Measurements from ENCODE around the gene PITPNM1. TPM values are rescaled to one million over a fixed set of nuclear protein-coding genes. Genes with fewer than 3 reads are reported as not detected.
"Not testable (repeated sequence)": the region's sequence is repeated elsewhere in the genome, so short reads cannot be mapped to it uniquely, and the experiment has no call there.

PITPNM1 gene
- total RNA-seq, 1 donor from 2014 or later: 120 TPM

DNA sequence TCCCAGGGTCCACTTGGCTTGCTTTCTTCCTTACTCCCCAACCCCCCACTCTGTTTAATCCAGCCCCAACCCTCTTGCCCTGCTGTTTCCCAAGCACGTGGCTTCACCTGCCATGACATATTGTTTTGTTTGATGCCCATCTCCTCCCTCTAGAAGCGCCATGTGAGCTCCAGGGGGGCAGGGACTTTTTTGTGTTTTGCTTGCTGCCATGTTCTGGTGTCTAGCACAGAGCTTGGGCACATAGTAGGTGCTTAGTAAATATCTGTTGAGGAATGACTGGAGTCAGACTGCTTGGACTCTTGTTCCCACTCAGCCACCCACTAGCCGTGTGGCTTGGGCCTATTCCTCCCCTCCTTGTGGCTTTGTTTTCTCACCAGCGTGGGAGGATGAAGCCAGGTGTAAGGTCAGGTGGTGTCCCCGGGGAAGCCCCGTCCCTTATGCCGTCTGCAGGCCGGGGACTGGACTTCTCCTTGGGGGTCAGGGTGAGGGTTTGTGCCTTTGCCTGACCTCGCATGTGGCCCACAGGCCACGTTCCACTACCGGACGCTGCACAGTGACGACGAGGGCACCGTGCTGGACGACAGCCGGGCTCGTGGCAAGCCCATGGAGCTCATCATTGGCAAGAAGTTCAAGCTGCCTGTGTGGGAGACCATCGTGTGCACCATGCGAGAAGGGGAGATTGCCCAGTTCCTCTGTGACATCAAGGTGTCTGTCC, 18.5 kb downstream of the PITPNM1 start:
- Mint-ChIP-seq H3K4me3 (ENCODE audit: low read depth) (peak overlapping the region; percentile 68), H3K27me3 (ENCODE audit: low read depth) (no peaks in the 10 kb centered on the region), H3K36me3 (ENCODE audit: low read depth) (peaks cover 57% of the 10 kb centered on the region), H3K27ac (peak overlapping the region; percentile 99), H3K9me3 (no peaks in the 10 kb centered on the region), H3K4me1 (ENCODE audit: low read depth) (peaks cover 54% of the 10 kb centered on the region)
- intact Hi-C loops (cut with micrococcal nuclease): loop anchor here (2.0 to 10.0 kb wide), 3 partner anchors 84 to 222 kb away; no protein-coding TSS in a partner anchor
- no peak for DNase-seq (ENCODE audit: low spot score)

DNA sequence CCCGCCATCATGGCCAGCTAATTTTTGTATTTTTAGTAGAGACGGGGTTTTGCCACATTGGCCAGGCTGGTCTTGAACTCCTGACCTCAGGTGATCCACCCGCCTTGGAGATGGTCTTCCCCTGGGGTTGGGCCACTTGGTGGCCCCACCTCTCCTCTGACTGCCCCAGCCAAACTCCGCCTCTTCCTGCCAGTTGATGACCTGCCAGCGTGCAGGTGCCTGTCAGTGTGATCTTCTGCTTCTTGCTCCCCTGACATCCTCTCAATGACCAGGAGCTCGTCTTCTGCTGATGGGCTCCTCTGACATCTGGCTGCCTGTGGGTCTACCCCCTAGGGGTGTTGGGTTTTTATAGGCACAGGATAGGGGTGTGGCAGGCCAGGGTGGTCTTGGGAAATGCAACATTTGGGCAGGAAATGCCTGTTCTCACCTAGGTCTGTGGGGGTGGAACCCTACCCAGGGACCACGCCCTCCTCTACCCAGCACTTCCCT, 19.2 kb downstream of the PITPNM1 start:
- peak overlapping the region; percentile 68 for H3K4me3 Mint-ChIP-seq (ENCODE audit: low read depth)
- intact Hi-C loops (cut with micrococcal nuclease): loop anchor here (2.0 to 10.0 kb wide), 4 partner anchors 47 to 221 kb away; no protein-coding TSS in a partner anchor
- H3K27ac Mint-ChIP-seq: peak overlapping the region; percentile 99
- peaks cover 54% of the 10 kb centered on the region for H3K36me3 Mint-ChIP-seq (ENCODE audit: low read depth)
- H3K4me1 Mint-ChIP-seq (ENCODE audit: low read depth): peaks cover 54% of the 10 kb centered on the region
- DNase-seq (ENCODE audit: low spot score): peak; percentile 56
- not testable (repeated sequence) for H3K27me3 Mint-ChIP-seq (ENCODE audit: low read depth); H3K9me3 Mint-ChIP-seq

DNA sequence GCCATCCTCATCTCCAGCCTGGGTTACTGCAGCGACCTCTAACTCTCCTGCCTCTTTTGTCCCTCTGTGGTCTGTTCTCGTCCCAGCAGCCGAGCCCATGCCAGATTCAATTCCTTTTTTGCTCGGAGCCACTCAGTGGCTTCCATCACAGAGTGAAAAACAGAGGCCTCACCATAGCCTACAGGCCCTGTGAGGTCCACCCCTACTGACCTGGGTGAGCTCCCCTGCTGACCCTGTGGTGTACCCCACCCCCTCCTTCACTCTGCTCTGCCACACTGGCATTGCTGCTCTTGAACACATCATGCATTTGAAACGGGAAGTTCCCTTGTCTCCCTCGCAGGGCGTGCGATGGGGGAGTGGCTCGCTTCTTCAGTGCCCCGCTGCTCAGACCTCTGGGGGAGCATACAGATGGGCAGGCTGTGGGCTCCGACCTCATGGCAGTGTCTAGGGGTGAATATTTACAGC, 20.3 kb downstream of the PITPNM1 start:
- intact Hi-C loops (cut with micrococcal nuclease): loop anchor here (1.0 to 10.0 kb wide), 5 partner anchors 21 to 198 kb away; partner anchors contain the start of genes ANKRD13D and POLD4
- H3K9me3 Mint-ChIP-seq: no peaks in the 10 kb centered on the region
- peak overlapping the region; percentile 83 for H3K4me3 Mint-ChIP-seq (ENCODE audit: low read depth)
- H3K36me3 Mint-ChIP-seq (ENCODE audit: low read depth): peaks cover 48% of the 10 kb centered on the region
- no peaks in the 10 kb centered on the region for H3K27me3 Mint-ChIP-seq (ENCODE audit: low read depth)
- peak; percentile 61 for DNase-seq (ENCODE audit: low spot score)
- peak overlapping the region; percentile 99 for H3K27ac Mint-ChIP-seq
- peaks cover 54% of the 10 kb centered on the region for H3K4me1 Mint-ChIP-seq (ENCODE audit: low read depth)

DNA sequence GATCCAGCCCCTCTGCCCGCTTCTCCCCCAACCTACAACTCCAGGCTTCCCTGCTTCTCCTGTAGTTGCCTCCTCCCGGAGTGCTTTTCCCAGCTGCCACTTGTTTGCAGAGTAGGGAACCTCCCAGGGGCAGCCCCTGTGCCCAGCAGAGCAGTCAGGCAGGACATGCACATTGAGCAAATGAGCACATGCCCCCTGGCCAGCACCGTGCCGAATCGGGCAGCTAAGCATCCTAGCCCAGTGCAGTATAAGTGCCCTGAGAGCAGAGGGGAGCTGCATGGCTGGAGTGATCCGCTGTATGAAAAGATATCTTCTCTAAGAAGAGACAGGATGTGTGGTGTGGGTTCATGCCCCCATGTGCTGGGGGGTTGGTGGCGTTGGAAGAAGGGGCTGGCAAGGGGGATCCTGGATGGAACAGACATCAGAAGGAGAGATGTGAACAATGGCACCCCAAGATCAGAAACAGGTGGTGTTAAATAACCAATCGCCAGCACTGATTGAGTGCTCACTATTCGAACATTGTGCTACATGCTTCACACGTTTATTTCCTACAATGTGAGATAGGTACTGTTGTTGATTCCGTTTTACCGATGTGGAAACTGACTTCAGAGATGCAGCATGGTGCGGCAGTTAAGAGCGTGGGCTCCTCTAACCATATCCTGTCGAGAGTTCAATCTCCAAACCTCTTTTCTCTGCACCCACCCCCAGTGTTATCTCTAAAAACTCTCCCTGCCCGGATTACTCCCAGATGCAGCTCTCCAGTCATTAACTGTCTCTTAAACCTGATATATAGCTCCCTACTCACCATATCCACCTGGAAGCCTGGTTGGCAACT, 21.1 kb downstream of the PITPNM1 start:
- intact Hi-C loops (cut with micrococcal nuclease): loop anchor here (1.0 to 10.0 kb wide), 6 partner anchors 15 to 197 kb away; partner anchors contain the start of genes ANKRD13D, POLD4 and TMEM134
- Mint-ChIP-seq H3K27me3 (ENCODE audit: low read depth) (no peaks in the 10 kb centered on the region), H3K4me3 (ENCODE audit: low read depth) (peak overlapping the region; percentile 83), H3K36me3 (ENCODE audit: low read depth) (peaks cover 42% of the 10 kb centered on the region), H3K4me1 (ENCODE audit: low read depth) (peaks cover 50% of the 10 kb centered on the region), H3K27ac (peak overlapping the region; percentile 99), H3K9me3 (no peaks in the 10 kb centered on the region)
- peak; percentile 59 for DNase-seq (ENCODE audit: low spot score)

DNA sequence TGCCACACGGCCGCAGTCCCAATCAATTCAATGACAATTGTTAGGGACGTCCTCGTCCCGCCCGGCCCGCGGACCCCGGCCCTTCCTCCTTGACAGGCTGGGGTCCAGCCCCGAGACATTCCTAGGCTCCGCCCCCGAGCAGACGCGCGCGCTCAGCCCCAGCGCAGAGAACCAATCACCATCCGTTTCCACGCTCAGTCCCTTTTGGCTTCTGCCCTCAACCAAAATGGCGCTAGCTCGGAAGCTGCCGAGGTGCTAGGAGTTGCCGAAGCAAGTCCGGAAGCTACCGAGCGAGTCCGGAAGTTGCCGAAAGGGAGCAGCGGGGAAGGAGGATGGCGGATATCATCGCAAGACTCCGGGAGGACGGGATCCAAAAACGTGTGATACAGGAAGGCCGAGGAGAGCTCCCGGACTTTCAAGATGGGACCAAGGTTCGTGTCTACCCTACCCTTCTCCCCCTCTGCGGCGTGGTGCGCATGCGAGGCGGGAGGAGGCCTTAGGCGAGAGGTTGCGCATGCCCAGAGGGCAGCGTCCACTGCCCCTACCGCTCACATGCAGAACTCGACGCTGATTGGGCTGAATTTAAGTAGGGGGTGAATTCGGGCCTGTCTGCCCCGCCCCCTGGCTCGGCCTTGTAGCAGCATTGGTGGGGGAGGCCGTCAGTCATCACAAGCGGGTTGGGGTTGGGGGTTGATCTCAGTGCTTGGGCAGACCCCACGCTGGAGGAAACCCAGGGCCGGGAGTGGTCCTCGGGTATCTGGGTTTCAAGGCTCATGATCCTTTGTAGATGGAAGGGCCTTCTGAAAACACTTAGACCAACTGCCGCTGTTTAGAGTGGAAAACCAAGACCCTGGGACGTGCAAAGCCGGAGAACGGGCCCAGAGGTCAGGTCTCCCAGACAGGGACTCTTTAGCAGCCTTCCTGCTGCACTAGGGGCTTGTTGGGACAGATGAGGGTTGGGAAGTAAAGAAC, 22.1 kb downstream of the PITPNM1 start, which contains the start of gene AIP:
Gene AIP, plus strand, starts transcription at position 200 of the 972 bp plus-strand sequence. Its CDS starts 133 bp downstream, at position 333.
- H3K36me3 Mint-ChIP-seq (ENCODE audit: low read depth): peaks cover 33% of the 10 kb centered on the region
- peak; percentile 98 for DNase-seq (ENCODE audit: low spot score)
- intact Hi-C loops (cut with micrococcal nuclease): loop anchor here (1.0 to 10.0 kb wide), 4 partner anchors 14 to 196 kb away; partner anchors contain the start of genes ANKRD13D, POLD4 and TMEM134
- H3K27ac Mint-ChIP-seq: peak within 1 kb of the TSS; percentile 99
- peaks cover 42% of the 10 kb centered on the region for H3K4me1 Mint-ChIP-seq (ENCODE audit: low read depth)
- no peaks in the 10 kb centered on the region for H3K27me3 Mint-ChIP-seq (ENCODE audit: low read depth)
- no peaks in the 10 kb centered on the region for H3K9me3 Mint-ChIP-seq
- peak within 1 kb of the TSS; percentile 83 for H3K4me3 Mint-ChIP-seq (ENCODE audit: low read depth)

DNA sequence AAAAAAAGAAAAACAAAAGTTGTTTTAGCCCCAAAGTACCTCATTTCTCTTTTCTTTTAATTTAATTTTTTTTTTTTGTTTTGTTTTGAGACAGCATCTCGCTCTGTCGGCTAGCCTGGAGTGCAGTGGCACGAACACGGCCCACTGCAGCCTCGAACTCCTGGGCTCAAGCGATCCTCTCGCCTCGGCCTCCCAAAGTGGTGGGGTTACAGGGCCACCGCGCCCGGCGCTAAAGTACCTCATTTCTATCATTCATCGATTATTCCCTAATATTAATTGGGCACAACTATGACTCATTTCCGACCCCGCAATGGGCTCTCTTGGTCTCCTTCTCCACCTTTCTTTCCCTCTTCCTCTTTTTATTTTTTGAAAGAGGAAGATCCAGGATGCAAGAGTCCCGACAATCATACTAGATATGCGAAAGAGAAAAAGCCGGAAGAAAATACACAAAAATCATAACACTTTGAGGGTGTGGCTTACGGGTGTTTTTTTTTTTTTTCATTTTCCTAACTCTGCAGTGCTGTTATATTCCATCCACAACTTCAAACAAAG, 22.8 kb downstream of the PITPNM1 start:
- Mint-ChIP-seq H3K27me3 (ENCODE audit: low read depth) (no peaks in the 10 kb centered on the region), H3K27ac (peak overlapping the region; percentile 99), H3K4me1 (ENCODE audit: low read depth) (peaks cover 35% of the 10 kb centered on the region), H3K36me3 (ENCODE audit: low read depth) (peaks cover 26% of the 10 kb centered on the region), H3K9me3 (no peaks in the 10 kb centered on the region), H3K4me3 (ENCODE audit: low read depth) (peak overlapping the region; percentile 83)
- no peak for DNase-seq (ENCODE audit: low spot score)
- intact Hi-C loops (cut with micrococcal nuclease): loop anchor here (5.0 to 10.0 kb wide), 3 partner anchors 130 to 195 kb away; partner anchors contain the start of genes ANKRD13D and POLD4

DNA sequence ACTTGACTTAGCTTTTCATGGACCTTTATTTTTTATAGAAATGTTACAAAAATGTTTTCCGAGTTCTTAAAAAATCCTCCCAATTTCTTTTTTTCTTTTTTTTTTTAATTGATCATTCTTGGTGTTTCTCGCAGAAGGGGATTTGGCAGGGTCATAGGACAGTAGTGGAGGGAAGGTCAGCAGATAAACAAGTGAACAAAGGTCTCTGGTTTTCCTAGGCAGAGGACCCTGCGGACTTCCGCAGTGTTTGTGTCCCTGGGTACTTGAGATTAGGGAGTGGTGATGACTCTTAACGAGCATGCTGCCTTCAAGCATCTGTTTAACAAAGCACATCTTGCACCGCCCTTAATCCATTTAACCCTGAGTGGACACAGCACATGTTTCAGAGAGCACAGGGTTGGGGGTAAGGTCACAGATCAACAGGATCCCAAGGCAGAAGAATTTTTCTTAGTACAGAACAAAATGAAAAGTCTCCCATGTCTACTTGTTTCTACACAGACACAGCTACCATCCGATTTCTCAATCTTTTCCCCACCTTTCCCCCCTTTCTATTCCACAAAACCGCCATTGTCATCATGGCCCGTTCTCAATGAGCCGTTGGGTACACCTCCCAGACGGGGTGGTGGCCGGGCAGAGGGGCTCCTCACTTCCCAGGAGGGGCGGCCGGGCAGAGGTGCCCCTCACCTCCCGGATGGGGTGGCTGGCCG, 27.7 kb downstream of the PITPNM1 start:
- H3K27ac Mint-ChIP-seq; H3K27me3 Mint-ChIP-seq (ENCODE audit: low read depth); H3K4me1 Mint-ChIP-seq (ENCODE audit: low read depth); H3K36me3 Mint-ChIP-seq (ENCODE audit: low read depth); intact Hi-C loops (cut with micrococcal nuclease); H3K9me3 Mint-ChIP-seq; H3K4me3 Mint-ChIP-seq (ENCODE audit: low read depth); DNase-seq (ENCODE audit: low spot score): not testable (repeated sequence)

DNA sequence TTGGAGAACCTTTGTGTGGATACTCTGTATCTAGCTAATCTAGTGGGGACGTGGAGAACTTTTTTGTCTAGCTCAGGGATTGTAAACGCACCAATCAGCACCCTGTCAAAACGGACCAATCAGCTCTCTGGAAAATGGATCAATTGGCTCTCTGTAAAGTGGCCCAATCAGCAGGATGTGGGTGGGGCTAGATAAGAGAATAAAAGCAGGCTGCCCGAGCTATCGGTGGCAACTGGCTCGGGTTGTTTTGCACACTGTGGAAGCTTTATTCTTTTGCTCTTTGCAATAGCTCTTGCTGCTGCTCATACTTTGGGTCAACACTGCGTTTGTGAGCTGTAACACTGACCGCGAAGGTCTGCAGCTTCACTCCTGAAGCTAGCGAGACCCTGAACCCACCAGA, 28.5 kb downstream of the PITPNM1 start:
- H3K36me3 Mint-ChIP-seq (ENCODE audit: low read depth); H3K4me3 Mint-ChIP-seq (ENCODE audit: low read depth); H3K9me3 Mint-ChIP-seq; DNase-seq (ENCODE audit: low spot score); H3K27me3 Mint-ChIP-seq (ENCODE audit: low read depth); intact Hi-C loops (cut with micrococcal nuclease); H3K4me1 Mint-ChIP-seq (ENCODE audit: low read depth); H3K27ac Mint-ChIP-seq: not testable (repeated sequence)

DNA sequence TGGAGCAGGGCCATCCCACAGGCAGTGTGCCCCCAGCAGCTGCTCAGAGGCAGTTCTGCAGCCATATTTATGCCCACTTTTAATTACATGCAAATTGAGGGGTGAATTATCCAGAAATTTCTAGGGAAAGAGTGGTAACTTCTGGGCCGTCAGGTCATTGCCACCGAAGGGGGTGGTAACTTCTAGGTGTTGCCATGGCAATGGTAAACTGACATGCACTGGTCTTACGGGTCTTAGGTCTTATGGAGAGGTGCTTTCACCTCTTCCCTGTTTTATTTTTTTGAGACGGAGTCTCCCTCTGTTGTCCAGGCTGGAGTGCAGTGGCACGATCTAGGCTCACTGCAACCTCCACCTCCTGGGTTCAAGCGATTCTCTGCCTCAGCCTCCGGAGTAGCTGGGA, 32.3 kb downstream of the PITPNM1 start:
- DNase-seq (ENCODE audit: low spot score): no peak
- intact Hi-C loops (cut with micrococcal nuclease): no loop called here
- Mint-ChIP-seq H3K9me3 (no peaks in the 10 kb centered on the region), H3K27me3 (ENCODE audit: low read depth) (peaks cover 2% of the 10 kb centered on the region), H3K4me3 (ENCODE audit: low read depth) (no peak overlapping the region), H3K27ac (no peak overlapping the region), H3K4me1 (ENCODE audit: low read depth) (peaks cover 6% of the 10 kb centered on the region), H3K36me3 (ENCODE audit: low read depth) (no peaks in the 10 kb centered on the region)

DNA sequence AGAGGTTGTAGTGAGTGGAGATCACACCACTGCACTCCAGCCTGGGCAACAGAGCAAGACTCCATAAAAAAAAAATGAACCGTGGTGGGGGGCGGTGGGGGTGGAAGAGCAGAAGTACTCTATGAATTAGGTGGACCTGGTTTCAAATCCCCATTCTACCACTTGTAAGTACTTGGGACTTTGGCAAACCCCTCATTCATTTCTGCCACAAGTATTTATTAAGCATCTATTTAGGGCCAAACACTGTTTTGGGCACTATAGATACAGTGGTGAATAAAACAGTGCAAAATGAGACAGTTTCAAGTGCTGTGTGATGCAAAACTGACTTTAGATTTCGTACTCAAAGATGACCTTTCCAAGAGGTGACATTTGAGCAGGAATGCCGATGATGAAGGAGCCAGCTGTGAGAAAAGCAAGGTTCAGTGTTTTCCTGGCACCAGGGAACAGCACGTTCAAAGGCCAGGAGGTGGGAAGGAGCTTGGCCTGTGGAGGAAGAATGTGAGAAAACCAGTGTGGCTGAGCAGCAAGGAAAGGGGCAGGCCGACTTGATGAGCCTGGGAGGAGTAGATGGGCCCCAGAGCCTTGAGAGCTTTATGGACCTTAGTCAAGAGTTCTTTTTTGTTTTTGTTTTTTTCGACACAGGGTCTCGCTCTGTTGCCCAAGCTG, 34.7 kb downstream of the PITPNM1 start:
- DNase-seq (ENCODE audit: low spot score): no peak
- peaks cover 8% of the 10 kb centered on the region for H3K36me3 Mint-ChIP-seq (ENCODE audit: low read depth)
- no peak overlapping the region for H3K4me3 Mint-ChIP-seq (ENCODE audit: low read depth)
- no peaks in the 10 kb centered on the region for H3K9me3 Mint-ChIP-seq
- intact Hi-C loops (cut with micrococcal nuclease): no loop called here
- no peaks in the 10 kb centered on the region for H3K27me3 Mint-ChIP-seq (ENCODE audit: low read depth)
- peaks cover 18% of the 10 kb centered on the region for H3K4me1 Mint-ChIP-seq (ENCODE audit: low read depth)
- no peak overlapping the region for H3K27ac Mint-ChIP-seq

DNA sequence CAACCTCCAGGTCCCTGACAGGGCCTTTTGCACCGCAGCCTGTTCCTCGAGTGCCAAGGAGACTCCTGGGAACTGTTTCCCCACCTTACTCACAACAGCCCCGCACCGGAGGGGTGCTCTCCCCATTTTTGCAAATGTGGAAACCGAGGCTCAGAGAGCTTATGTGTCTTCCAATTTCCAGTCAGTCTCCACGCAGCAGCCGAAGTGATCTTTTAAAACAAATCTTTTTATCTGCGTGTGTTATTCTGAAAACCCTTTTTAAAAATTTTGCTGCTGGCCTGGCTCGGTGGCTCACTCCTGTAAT, 35.7 kb downstream of the PITPNM1 start:
- Mint-ChIP-seq H3K27me3 (ENCODE audit: low read depth) (no peaks in the 10 kb centered on the region), H3K9me3 (no peaks in the 10 kb centered on the region), H3K27ac (peak overlapping the region; percentile 58), H3K4me1 (ENCODE audit: low read depth) (peaks cover 23% of the 10 kb centered on the region), H3K4me3 (ENCODE audit: low read depth) (peak overlapping the region; percentile 70), H3K36me3 (ENCODE audit: low read depth) (peaks cover 12% of the 10 kb centered on the region)
- intact Hi-C loops (cut with micrococcal nuclease): loop anchor here (1.0 to 2.0 kb wide), 5 partner anchors 14 to 67 kb away; partner anchors contain the start of genes AIP and RPS6KB2
- no peak for DNase-seq (ENCODE audit: low spot score)
